Liver (tissue), 3 donors: Measurements from ENCODE around the gene SLC26A9.

Source experiments
- CTCF ChIP-seq: fragments of 150-350 bp; IDR thresholded peaks from 2 replicates; pipeline ENCODE4 v1.5.1; 2017; ENCODE audit warnings: improper control_type of control experiment, low read depth, low read length; ENCODE audit not compliant: missing input control
- HNF4G ChIP-seq: IDR thresholded peaks from 2 replicates; pipeline ENCODE4 v1.6.1; 2016; ENCODE audit warnings: antibody characterized with exemption
- YY1 ChIP-seq: IDR thresholded peaks from 2 replicates; pipeline ENCODE4 v1.6.1; 2016; ENCODE audit warnings: antibody characterized with exemption, mild to moderate bottlenecking
- ZBTB33 ChIP-seq: IDR thresholded peaks from 2 replicates; pipeline ENCODE4 v1.6.1; 2016; ENCODE audit warnings: antibody characterized with exemption
- donor health status: healthy.
- donor health status: healthy.

- TF ChIP-seq HNF4G, result no peak
- no peak for TF ChIP-seq YY1
- no peak for TF ChIP-seq CTCF
- TF ChIP-seq ZBTB33, result no peak
Measured at GRCh38 chr1:205920159-205920558, 23.1 kb downstream of the SLC26A9 start.
